ENCODE data around the gene TRAK1. TPM values are rescaled to one million over a fixed set of nuclear protein-coding genes. Genes with fewer than 3 reads are reported as not detected.

Gene TRAK1
- total RNA-seq, 1 donor from 2014 or later: 36.8 TPM

DNA sequence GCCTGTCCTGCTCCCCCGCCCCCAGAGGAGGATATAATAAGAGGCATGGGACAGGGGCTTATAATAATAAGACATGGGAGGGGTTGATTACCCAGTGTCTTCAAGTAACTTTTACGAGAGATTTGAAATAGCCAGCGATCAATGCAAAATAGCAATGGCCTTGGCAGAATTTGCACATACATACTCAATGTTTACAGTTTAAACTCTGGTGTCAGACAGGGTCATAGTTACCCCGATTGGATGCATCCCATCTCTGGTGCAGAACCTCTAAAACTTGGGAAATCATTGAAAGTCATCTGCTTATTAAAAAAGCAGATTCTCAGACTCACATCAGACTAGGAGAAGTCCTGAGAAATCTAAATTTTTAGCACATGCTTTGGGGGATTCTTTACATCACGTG lies 61.0 kb downstream of the TRAK1 start:
- Histone ChIP-seq H3K9me3 (no peaks in the 10 kb centered on the region), H3K36me3 (no peaks in the 10 kb centered on the region), H3K27ac (no peak overlapping the region), H3K4me1 (peaks cover 35% of the 10 kb centered on the region), H3K4me3 (no peak overlapping the region), H3K27me3 (no peaks in the 10 kb centered on the region)
- DNase-seq (ENCODE audit: extremely low spot score in 2 of 2): no peak
- no peak for TF ChIP-seq POLR2AphosphoS5 (IDR thresholded peaks at IDR 0.05; ENCODE audit: insufficient read depth in 1 of 2, low read depth in 1 of 2)
- TF ChIP-seq CTCF (IDR thresholded peaks at IDR 0.05): no peak
- TF ChIP-seq POLR2A (IDR thresholded peaks at IDR 0.05): no peak
- intact Hi-C loops (cut with DNase I): no loop called here

DNA sequence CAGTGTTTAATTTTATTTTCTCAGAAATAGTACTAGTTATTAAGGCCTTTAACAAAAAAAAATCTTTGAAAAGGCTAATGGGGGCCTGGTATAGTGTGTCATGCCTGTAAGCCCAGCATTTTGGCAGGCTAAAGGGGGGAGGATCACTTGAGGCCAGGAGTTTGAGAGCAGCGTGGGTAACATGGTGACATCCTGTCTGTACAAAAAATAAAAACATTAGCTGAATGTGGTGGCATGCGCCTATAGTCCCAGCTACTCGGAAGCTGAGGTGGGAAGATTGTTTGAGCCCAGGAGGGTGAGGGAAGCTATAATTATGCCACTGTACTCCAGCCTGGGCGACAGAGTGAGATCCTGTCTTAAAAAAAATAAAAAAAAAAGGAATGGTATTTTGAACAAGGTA lies 61.9 kb downstream of the TRAK1 start:
- no peak for DNase-seq (ENCODE audit: extremely low spot score in 2 of 2)
- TF ChIP-seq POLR2A (IDR thresholded peaks at IDR 0.05) (no peak), CTCF (IDR thresholded peaks at IDR 0.05) (no peak), POLR2AphosphoS5 (IDR thresholded peaks at IDR 0.05; ENCODE audit: insufficient read depth in 1 of 2, low read depth in 1 of 2) (no peak)
- intact Hi-C loops (cut with DNase I): no loop called here
- Histone ChIP-seq H3K9me3 (no peaks in the 10 kb centered on the region), H3K27ac (no peak overlapping the region), H3K36me3 (no peaks in the 10 kb centered on the region), H3K27me3 (no peaks in the 10 kb centered on the region), H3K4me3 (no peak overlapping the region), H3K4me1 (peaks cover 35% of the 10 kb centered on the region)

DNA sequence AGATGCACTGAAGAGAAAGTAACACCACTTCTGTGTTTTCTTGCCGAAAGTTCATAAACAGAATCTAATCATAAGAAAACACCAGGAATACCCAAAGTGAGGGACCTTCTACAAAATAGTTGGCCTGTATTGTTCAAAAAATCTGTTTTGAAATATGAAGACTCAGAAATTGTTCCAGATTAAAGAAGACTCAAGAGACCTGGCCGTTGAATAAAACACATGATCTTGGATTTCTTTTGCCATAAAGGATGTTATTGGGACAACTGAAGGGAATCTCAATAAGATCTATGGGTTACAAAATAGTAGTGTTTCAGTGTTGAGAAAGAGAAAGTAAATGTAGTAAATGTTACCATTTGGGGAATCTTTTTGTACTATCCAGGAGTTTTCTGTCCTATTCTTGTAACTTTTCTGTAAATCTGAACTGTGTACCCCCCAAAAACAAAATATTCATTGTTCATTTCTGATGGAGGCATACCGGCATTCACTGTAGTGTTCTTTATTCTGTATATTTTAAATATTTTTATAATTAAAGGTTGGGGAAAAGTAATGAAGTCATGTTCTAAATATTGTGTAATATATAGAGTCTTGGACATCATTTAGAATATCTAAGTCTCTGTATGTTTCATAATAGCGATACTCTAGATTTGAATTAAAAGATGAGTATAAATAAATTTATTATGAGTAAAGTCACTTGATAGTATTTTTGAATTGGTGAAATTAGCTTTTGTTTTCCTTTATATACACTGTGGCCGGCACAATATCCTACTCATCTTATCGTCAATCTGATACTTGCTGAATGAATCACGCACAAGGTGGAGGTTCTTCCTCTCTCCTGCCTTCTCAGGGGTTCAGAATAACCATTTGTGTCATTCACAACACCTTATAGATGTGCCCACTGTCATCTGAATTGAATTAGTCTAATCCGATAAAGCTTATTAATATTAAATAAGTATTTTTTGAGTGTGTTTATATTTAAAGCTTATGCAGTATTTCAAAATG lies 66.7 kb downstream of the TRAK1 start:
- DNase-seq (ENCODE audit: extremely low spot score in 2 of 2): no peak
- no peaks in the 10 kb centered on the region for H3K36me3 ChIP-seq
- peaks cover 21% of the 10 kb centered on the region for H3K4me1 ChIP-seq
- TF ChIP-seq POLR2A (IDR thresholded peaks at IDR 0.05) (no peak), POLR2AphosphoS5 (IDR thresholded peaks at IDR 0.05; ENCODE audit: insufficient read depth in 1 of 2, low read depth in 1 of 2) (no peak), CTCF (IDR thresholded peaks at IDR 0.05) (no peak)
- no peaks in the 10 kb centered on the region for H3K27me3 ChIP-seq
- no peak overlapping the region for H3K27ac ChIP-seq
- intact Hi-C loops (cut with DNase I): no loop called here
- H3K9me3 ChIP-seq: no peaks in the 10 kb centered on the region
- no peak overlapping the region for H3K4me3 ChIP-seq

DNA sequence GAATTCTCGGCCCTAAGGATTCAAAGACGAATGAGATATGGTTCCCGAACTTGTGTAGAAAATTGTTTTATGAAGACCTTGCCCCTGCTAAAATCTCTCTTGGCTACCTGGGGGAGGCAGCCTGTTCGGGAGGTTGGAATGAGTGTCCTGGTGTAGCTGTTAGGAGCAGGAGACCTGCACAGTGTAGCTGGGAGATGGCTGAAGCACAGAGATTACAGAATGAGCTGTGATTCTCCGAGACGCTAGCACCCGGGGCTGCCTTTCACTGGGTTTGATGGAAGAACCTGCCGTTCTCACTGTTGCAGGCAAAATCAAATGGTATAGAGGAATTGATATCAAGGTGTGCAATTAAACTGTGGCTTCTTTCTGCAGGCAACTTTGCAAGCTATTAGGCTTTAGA lies 68.0 kb downstream of the TRAK1 start:
- H3K27ac ChIP-seq: no peak overlapping the region

DNA sequence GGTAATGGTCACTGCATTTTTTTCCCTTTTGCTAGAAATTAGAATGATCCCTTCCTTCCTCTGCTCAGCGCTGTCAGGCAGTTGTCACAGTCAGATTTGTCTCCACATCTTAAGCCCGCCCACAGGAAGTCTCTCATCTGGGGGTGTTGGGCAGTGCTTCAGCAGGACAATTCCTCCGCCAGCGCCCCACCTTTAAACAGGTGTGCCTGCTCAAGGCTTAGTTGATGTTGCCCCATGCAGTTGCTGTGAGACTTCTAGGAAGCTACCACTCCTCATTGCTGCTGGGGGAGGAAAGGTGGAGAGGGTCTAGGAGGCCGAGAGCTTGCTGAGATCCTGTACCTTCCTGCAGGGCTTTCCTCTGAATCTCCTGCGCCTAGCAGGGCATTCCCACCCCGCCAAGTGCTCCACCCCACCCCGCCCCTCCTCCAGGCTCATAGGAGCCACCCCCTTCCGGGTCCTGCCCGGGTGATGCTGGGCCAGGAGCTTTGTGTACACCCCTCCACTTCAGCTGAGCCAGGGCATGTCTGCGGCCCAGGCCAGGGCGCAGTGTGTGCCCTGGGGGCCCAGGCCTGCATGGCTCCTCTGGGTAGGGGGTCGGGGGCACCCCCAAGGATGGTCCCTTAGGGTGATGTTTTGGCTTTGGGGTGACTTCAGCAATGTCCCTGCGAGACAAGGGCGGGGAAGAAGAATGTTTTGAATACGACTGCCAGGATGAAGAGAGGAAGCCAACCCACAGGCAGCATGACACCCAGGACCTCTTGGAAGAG lies 68.7 kb downstream of the TRAK1 start:
- no peak for DNase-seq (ENCODE audit: extremely low spot score in 2 of 2)

More for the DNA sequence above, 68.0 kb downstream of the TRAK1 start:
- no peaks in the 10 kb centered on the region for H3K36me3 ChIP-seq
- no peaks in the 10 kb centered on the region for H3K9me3 ChIP-seq
- H3K4me1 ChIP-seq: peaks cover 31% of the 10 kb centered on the region
- intact Hi-C loops (cut with DNase I): no loop called here
- H3K4me3 ChIP-seq: no peak overlapping the region
- no peaks in the 10 kb centered on the region for H3K27me3 ChIP-seq
- DNase-seq (ENCODE audit: extremely low spot score in 2 of 2): no peak
- no peak for TF ChIP-seq POLR2AphosphoS5 (IDR thresholded peaks at IDR 0.05; ENCODE audit: insufficient read depth in 1 of 2, low read depth in 1 of 2)

More for the DNA sequence above, 68.7 kb downstream of the TRAK1 start:
- intact Hi-C loops (cut with DNase I): no loop called here
- H3K9me3 ChIP-seq: no peaks in the 10 kb centered on the region
- H3K36me3 ChIP-seq: no peaks in the 10 kb centered on the region
- H3K4me3 ChIP-seq: peak overlapping the region; percentile 6 to 11
- no peak overlapping the region for H3K27ac ChIP-seq
- H3K27me3 ChIP-seq: no peaks in the 10 kb centered on the region
- TF ChIP-seq POLR2A (IDR thresholded peaks at IDR 0.05): no peak
- TF ChIP-seq CTCF (IDR thresholded peaks at IDR 0.05): no peak
- TF ChIP-seq POLR2AphosphoS5 (IDR thresholded peaks at IDR 0.05; ENCODE audit: insufficient read depth in 1 of 2, low read depth in 1 of 2): no peak
- peaks cover 36% of the 10 kb centered on the region for H3K4me1 ChIP-seq

Data from vagina (tissue), 2 donors.